Measurements from ENCODE around the gene DUSP14.

- TF ChIP-seq POLR2A (IDR thresholded peaks at IDR 0.05) (no peak), CTCF (IDR thresholded peaks at IDR 0.05) (no peak)
Measured at GRCh38 chr17:37551788-37552187, 62.1 kb downstream of the DUSP14 start.

All from vagina (tissue), 2 donors.